Frontal cortex (tissue), 4 donors: ENCODE data around the gene ZNF282. TPM values are rescaled to one million over a fixed set of nuclear protein-coding genes. Genes with fewer than 3 reads are reported as not detected.
A peak's percentile ranks its signal among the peaks of the same experiment; 100 is the strongest.

ENCODE experiments used
- DNase-seq, 2 donors: peaks; one replicate each; pipeline ENCODE4 v3.0.0; 2012; ENCODE audit warnings: low spot score in 2 of 2
- FAIRE-seq: peaks from 2 replicates; lab custom pipeline; 2012; peaks lifted over from hg19 to GRCh38; lab: Jason Lieb, UNC
- total RNA-seq: library from RNA; depleted of rRNA; stranded (reverse); fragments of >200 nt; gene quantifications from one replicate; pipeline ENCODE4 v1.2.3, GENCODE V29; 2014
- donor health status: control.
- donor health status: control.
- donor health status: control.

ZNF282 gene
- total RNA-seq, 1 donor from 2014 or later = 20.8 TPM

GRCh38 chr7:149188637-149189259 is 6.6 kb upstream of the ZNF282 start:
- no peak for DNase-seq
- FAIRE-seq = no peak

GRCh38 chr7:149191851-149192250 is 3.5 kb upstream of the ZNF282 start:
- FAIRE-seq (no peak), DNase-seq (no peak)

DNA sequence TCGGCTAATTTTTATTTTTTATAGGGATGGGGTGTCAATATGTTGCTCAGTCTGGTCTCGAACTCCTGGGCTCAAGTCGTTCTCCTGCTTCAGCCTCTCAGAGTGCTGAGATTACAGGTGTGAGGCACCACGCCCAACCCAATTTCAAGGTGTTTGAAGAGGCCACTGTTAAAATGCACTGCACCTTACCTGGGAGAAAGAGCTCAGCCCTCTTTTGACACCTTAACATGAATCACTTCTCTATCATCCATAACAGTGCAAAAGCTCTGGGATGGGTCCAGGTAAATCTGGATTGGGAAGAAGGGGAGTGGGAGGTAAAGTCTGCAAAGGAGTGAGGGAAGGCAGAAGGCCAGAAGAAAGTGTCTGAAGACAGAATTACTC is 557 bp upstream of the ZNF282 start:
- FAIRE-seq = no peak
- DNase-seq = no peak

- FAIRE-seq (no peak), DNase-seq (no peak)
These were observed 882 bp downstream of the ZNF282 start for GRCh38 chr7:149196151-149196704.

DNA sequence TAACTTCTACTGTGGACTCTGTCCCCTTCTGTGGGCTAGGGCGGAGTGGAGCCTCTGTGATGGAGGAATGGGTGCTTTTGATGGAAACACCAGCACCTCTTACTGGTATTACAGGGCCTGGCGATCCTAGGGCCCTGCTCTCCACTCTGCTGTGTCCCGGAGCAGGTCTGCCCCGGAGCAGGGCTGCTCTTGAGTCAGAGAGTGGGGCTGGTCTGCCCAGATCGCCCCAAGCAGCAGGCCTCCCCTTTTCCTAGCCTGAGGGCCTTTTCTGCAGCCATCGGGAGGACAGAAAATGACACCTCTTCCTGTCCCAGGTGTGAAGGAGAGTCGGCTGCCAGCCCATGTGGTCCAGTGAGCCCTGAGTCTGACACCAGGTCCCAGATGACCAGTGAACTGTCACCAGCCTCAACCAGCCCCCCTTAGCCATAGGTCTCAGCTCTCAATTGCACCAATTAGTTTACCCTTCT is 1.4 kb downstream of the ZNF282 start:
- no peak for FAIRE-seq
- DNase-seq = peak in 1 of 2 donors; percentile 28

- DNase-seq = no peak
- FAIRE-seq = no peak
These were observed 2.3 kb downstream of the ZNF282 start for GRCh38 chr7:149197675-149198074.

GRCh38 chr7:149198161-149198816 is 2.9 kb downstream of the ZNF282 start:
- DNase-seq (no peak), FAIRE-seq (no peak)

DNA sequence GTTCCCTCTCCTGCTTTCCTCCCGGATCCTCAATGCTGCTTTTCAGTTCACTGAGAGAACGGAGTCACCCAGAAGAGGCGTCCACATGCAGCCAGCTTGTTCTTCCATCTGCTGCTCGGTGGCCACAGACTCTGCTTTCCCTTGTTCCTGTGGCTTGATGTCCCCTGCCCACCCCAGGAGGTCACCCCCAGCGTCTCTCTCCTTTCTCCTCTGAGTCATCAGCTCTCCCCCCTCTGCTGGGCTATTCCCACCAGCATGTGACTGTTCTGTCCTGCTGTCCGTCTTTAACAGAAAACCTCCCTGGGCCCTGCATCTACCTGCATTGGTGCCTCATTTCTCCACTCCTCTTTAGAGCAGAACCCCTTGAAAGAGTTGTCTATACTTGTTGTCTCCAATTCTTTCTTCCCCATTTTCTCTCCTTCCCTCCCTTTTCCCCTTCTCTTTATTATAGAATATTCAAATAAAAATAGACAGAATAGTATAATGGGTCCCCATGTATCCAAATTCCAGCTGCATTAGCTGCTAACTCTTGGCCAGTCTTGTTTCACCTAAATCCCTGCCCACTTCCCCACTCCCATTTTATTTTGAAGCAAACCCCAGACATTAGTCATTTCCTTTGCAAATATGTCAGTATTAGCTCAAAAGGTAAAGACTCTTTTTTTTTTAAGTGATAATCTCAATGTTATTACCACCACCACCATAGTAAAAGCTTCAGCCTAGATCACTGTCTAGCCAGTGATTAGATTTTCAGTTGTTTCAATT is 4.1 kb downstream of the ZNF282 start:
- FAIRE-seq = no peak
- DNase-seq = no peak

GRCh38 chr7:149202831-149203231 is 7.5 kb downstream of the ZNF282 start:
- FAIRE-seq (no peak), DNase-seq (no peak)

GRCh38 chr7:149205690-149206381 is 10.5 kb downstream of the ZNF282 start:
- FAIRE-seq = no peak
- no peak for DNase-seq

DNA sequence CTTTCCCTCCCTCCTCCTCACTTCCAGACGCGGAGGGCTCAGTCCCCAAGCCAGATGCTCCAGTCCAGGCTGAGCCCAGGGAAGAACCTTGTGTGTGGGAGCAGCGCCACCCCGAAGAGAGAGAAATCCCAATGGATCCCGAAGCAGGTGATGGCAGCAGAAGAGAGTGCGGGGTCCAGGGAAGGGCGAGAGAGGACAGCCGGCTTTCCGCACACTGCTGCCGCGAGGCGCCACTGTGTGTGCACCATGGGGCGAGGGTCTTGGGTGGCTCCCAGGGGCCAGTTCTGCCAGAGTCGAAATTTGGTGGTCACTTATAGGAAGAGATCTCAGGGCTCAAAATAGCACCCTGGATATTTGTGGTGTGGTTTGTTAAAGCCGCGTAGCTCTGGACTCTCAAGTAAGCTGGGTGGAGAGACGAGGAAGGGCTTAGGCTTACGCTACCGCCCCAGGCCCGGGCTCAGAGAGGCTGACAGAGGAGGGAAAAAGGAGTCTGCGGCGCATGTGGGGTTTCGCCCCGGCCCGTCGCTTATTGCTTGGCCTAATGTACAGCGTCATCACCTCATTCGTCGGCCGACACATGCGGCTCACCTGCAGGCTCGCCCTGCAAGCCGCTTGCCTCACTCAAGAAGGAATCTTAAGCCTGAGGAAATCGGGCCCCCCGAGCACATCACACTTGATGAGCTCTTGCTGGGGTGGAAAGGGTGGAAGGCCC is 12.1 kb downstream of the ZNF282 start:
- FAIRE-seq (no peak), DNase-seq (no peak)

- peak in 1 of 2 donors; percentile 48 for DNase-seq
- FAIRE-seq = no peak
These were observed 14.3 kb downstream of the ZNF282 start for GRCh38 chr7:149209518-149210269.

GRCh38 chr7:149210551-149210950 is 15.2 kb downstream of the ZNF282 start:
- no peak for FAIRE-seq
- DNase-seq = no peak

GRCh38 chr7:149214020-149214720 is 18.8 kb downstream of the ZNF282 start:
- DNase-seq (no peak), FAIRE-seq (no peak)

DNA sequence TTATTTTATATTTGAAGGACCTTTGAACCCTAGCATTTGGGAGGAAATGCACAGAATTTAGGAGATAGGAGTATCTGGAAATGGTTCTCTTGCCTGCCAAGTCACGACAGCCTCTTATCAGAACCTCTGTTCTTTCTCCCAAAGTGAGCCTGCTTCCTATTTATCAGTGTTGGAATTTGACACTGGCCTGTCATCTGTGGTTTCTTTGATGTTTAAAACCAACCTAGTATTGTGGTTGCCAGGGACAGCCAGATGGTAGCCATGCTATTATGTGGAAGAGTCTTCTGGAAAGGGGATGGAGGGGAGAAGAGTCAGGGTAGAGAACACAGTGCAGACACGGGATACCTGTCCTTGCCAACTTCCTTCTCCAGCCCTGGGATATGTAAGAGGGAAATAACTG is 21.1 kb downstream of the ZNF282 start:
- FAIRE-seq (no peak), DNase-seq (no peak)

GRCh38 chr7:149217570-149217969 is 22.2 kb downstream of the ZNF282 start:
- FAIRE-seq (no peak), DNase-seq (no peak)

GRCh38 chr7:149218469-149219420 is 23.4 kb downstream of the ZNF282 start:
- FAIRE-seq = no peak
- DNase-seq = peak in 1 of 2 donors; percentile 51
